ENCODE measurements around the gene NBL1.

The NBL1 gene

GRCh38 chr1:19654886-19655717, 11.0 kb downstream of the NBL1 start:
- H3K27me3 ChIP-seq (replicated peaks; ENCODE audit: control insufficient read depth, insufficient read depth, low read length, poor library complexity, severe bottlenecking) = no peaks in the 10 kb centered on the region
- H3K27ac ChIP-seq (ENCODE audit: insufficient read depth, low read length, poor library complexity, severe bottlenecking) = no peak overlapping the region
- DNase-seq = no peak
- H3K9me3 ChIP-seq (ENCODE audit: control insufficient read depth, low read length) = no peaks in the 10 kb centered on the region
- no peak overlapping the region for H3K4me3 ChIP-seq (ENCODE audit: insufficient read depth, low read depth, low read length, poor library complexity, severe bottlenecking)
- H3K36me3 ChIP-seq (ENCODE audit: control insufficient read depth, insufficient read depth, low read length) = no peaks in the 10 kb centered on the region
- peaks cover 3% of the 10 kb centered on the region for H3K4me1 ChIP-seq (ENCODE audit: control insufficient read depth, insufficient read depth, low read length, poor library complexity, severe bottlenecking)

- H3K36me3 ChIP-seq (ENCODE audit: control insufficient read depth, insufficient read depth, low read length) = no peaks in the 10 kb centered on the region
- H3K4me3 ChIP-seq (ENCODE audit: insufficient read depth, low read depth, low read length, poor library complexity, severe bottlenecking) = no peak overlapping the region
- DNase-seq = no peak
- H3K27ac ChIP-seq (ENCODE audit: insufficient read depth, low read length, poor library complexity, severe bottlenecking) = no peak overlapping the region
- H3K27me3 ChIP-seq (replicated peaks; ENCODE audit: control insufficient read depth, insufficient read depth, low read length, poor library complexity, severe bottlenecking) = no peaks in the 10 kb centered on the region
- no peaks in the 10 kb centered on the region for H3K9me3 ChIP-seq (ENCODE audit: control insufficient read depth, low read length)
- peaks cover 3% of the 10 kb centered on the region for H3K4me1 ChIP-seq (ENCODE audit: control insufficient read depth, insufficient read depth, low read length, poor library complexity, severe bottlenecking)
Observed at GRCh38 chr1:19655718-19656080, 11.6 kb downstream of the NBL1 start.

GRCh38 chr1:19656134-19656779, 12.1 kb downstream of the NBL1 start:
- Histone ChIP-seq H3K9me3 (ENCODE audit: control insufficient read depth, low read length) (no peaks in the 10 kb centered on the region), H3K36me3 (ENCODE audit: control insufficient read depth, insufficient read depth, low read length) (no peaks in the 10 kb centered on the region), H3K27ac (ENCODE audit: insufficient read depth, low read length, poor library complexity, severe bottlenecking) (no peak overlapping the region), H3K4me1 (ENCODE audit: control insufficient read depth, insufficient read depth, low read length, poor library complexity, severe bottlenecking) (peaks cover 3% of the 10 kb centered on the region), H3K27me3 (replicated peaks; ENCODE audit: control insufficient read depth, insufficient read depth, low read length, poor library complexity, severe bottlenecking) (no peaks in the 10 kb centered on the region), H3K4me3 (ENCODE audit: insufficient read depth, low read depth, low read length, poor library complexity, severe bottlenecking) (no peak overlapping the region)
- DNase-seq = no peak

- no peaks in the 10 kb centered on the region for H3K36me3 ChIP-seq (ENCODE audit: control insufficient read depth, insufficient read depth, low read length)
- no peak overlapping the region for H3K4me3 ChIP-seq (ENCODE audit: insufficient read depth, low read depth, low read length, poor library complexity, severe bottlenecking)
- H3K27me3 ChIP-seq (replicated peaks; ENCODE audit: control insufficient read depth, insufficient read depth, low read length, poor library complexity, severe bottlenecking) = peaks cover 3% of the 10 kb centered on the region
- DNase-seq = no peak
- H3K27ac ChIP-seq (ENCODE audit: insufficient read depth, low read length, poor library complexity, severe bottlenecking) = no peak overlapping the region
- H3K9me3 ChIP-seq (ENCODE audit: control insufficient read depth, low read length) = no peaks in the 10 kb centered on the region
- peaks cover 3% of the 10 kb centered on the region for H3K4me1 ChIP-seq (ENCODE audit: control insufficient read depth, insufficient read depth, low read length, poor library complexity, severe bottlenecking)
Observed at GRCh38 chr1:19656780-19657466, 12.8 kb downstream of the NBL1 start.

- Histone ChIP-seq H3K36me3 (ENCODE audit: control insufficient read depth, insufficient read depth, low read length) (no peaks in the 10 kb centered on the region), H3K9me3 (ENCODE audit: control insufficient read depth, low read length) (no peaks in the 10 kb centered on the region), H3K4me1 (ENCODE audit: control insufficient read depth, insufficient read depth, low read length, poor library complexity, severe bottlenecking) (peaks cover 3% of the 10 kb centered on the region), H3K27me3 (replicated peaks; ENCODE audit: control insufficient read depth, insufficient read depth, low read length, poor library complexity, severe bottlenecking) (peaks cover 3% of the 10 kb centered on the region), H3K27ac (ENCODE audit: insufficient read depth, low read length, poor library complexity, severe bottlenecking) (no peak overlapping the region), H3K4me3 (ENCODE audit: insufficient read depth, low read depth, low read length, poor library complexity, severe bottlenecking) (no peak overlapping the region)
- DNase-seq = no peak
Observed at GRCh38 chr1:19657511-19657910, 13.4 kb downstream of the NBL1 start.

GRCh38 chr1:19658186-19658585, 14.1 kb downstream of the NBL1 start:
- no peak overlapping the region for H3K27ac ChIP-seq (ENCODE audit: insufficient read depth, low read length, poor library complexity, severe bottlenecking)
- H3K9me3 ChIP-seq (ENCODE audit: control insufficient read depth, low read length) = no peaks in the 10 kb centered on the region
- H3K4me1 ChIP-seq (ENCODE audit: control insufficient read depth, insufficient read depth, low read length, poor library complexity, severe bottlenecking) = peaks cover 3% of the 10 kb centered on the region
- H3K27me3 ChIP-seq (replicated peaks; ENCODE audit: control insufficient read depth, insufficient read depth, low read length, poor library complexity, severe bottlenecking) = peaks cover 3% of the 10 kb centered on the region
- H3K4me3 ChIP-seq (ENCODE audit: insufficient read depth, low read depth, low read length, poor library complexity, severe bottlenecking) = no peak overlapping the region
- H3K36me3 ChIP-seq (ENCODE audit: control insufficient read depth, insufficient read depth, low read length) = no peaks in the 10 kb centered on the region
- no peak for DNase-seq

GRCh38 chr1:19661721-19662228, 17.7 kb downstream of the NBL1 start:
- Histone ChIP-seq H3K9me3 (ENCODE audit: control insufficient read depth, low read length) (no peaks in the 10 kb centered on the region), H3K4me3 (ENCODE audit: insufficient read depth, low read depth, low read length, poor library complexity, severe bottlenecking) (no peak overlapping the region), H3K4me1 (ENCODE audit: control insufficient read depth, insufficient read depth, low read length, poor library complexity, severe bottlenecking) (peaks cover 18% of the 10 kb centered on the region), H3K27ac (ENCODE audit: insufficient read depth, low read length, poor library complexity, severe bottlenecking) (no peak overlapping the region), H3K27me3 (replicated peaks; ENCODE audit: control insufficient read depth, insufficient read depth, low read length, poor library complexity, severe bottlenecking) (peaks cover 3% of the 10 kb centered on the region), H3K36me3 (ENCODE audit: control insufficient read depth, insufficient read depth, low read length) (no peaks in the 10 kb centered on the region)
- DNase-seq = peak in 1 of 3 donors; percentile 15

- no peaks in the 10 kb centered on the region for H3K9me3 ChIP-seq (ENCODE audit: control insufficient read depth, low read length)
- H3K27me3 ChIP-seq (replicated peaks; ENCODE audit: control insufficient read depth, insufficient read depth, low read length, poor library complexity, severe bottlenecking) = peaks cover 3% of the 10 kb centered on the region
- no peaks in the 10 kb centered on the region for H3K36me3 ChIP-seq (ENCODE audit: control insufficient read depth, insufficient read depth, low read length)
Observed at GRCh38 chr1:19662313-19662712, 18.2 kb downstream of the NBL1 start.

GRCh38 chr1:19664453-19665185, 20.5 kb downstream of the NBL1 start, which contains the start of gene HTR6:
HTR6 (plus strand) TSS chr1:19664875; CDS start chr1:19665754, 879 bp downstream.
- Histone ChIP-seq H3K27me3 (replicated peaks; ENCODE audit: control insufficient read depth, insufficient read depth, low read length, poor library complexity, severe bottlenecking) (peaks cover 3% of the 10 kb centered on the region), H3K9me3 (ENCODE audit: control insufficient read depth, low read length) (no peaks in the 10 kb centered on the region), H3K36me3 (ENCODE audit: control insufficient read depth, insufficient read depth, low read length) (no peaks in the 10 kb centered on the region), H3K4me1 (ENCODE audit: control insufficient read depth, insufficient read depth, low read length, poor library complexity, severe bottlenecking) (peaks cover 18% of the 10 kb centered on the region), H3K4me3 (ENCODE audit: insufficient read depth, low read depth, low read length, poor library complexity, severe bottlenecking) (peak within 1 kb of the TSS; percentile 47), H3K27ac (ENCODE audit: insufficient read depth, low read length, poor library complexity, severe bottlenecking) (no peak within 1 kb of the TSS)
- peak in 1 of 3 donors; percentile 17 for DNase-seq

More at GRCh38 chr1:19662313-19662712, 18.2 kb downstream of the NBL1 start:
- no peak for DNase-seq
- H3K4me1 ChIP-seq (ENCODE audit: control insufficient read depth, insufficient read depth, low read length, poor library complexity, severe bottlenecking) = peaks cover 18% of the 10 kb centered on the region
- H3K4me3 ChIP-seq (ENCODE audit: insufficient read depth, low read depth, low read length, poor library complexity, severe bottlenecking) = no peak overlapping the region
- H3K27ac ChIP-seq (ENCODE audit: insufficient read depth, low read length, poor library complexity, severe bottlenecking) = no peak overlapping the region

All from effector memory CD4-positive, alpha-beta T cell (primary cell).